Neural progenitor cell (in vitro differentiated cells): ENCODE measurements around the gene TBC1D2B. TPM values are rescaled to one million over a fixed set of nuclear protein-coding genes. Genes with fewer than 3 reads are reported as not detected.

Source experiments
- DNase-seq: peaks from one replicate; pipeline ENCODE4 v3.0.0-alpha.2; 2016; ENCODE audit warnings: low spot score
- H2AFZ ChIP-seq: fragments of 200-600 bp; sonication (generic); replicated peaks from 2 replicates; pipeline ENCODE4 v1.6.1; 2016; ENCODE audit warnings: antibody characterized with exemption
- H3F3A ChIP-seq: fragments of 200-600 bp; sonication (generic); 2 replicates; pipeline ENCODE4 v1.6.1; 2016; ENCODE audit warnings: antibody characterized with exemption, low read depth
- H3K27ac ChIP-seq: fragments of 200-600 bp; sonication (generic); 2 replicates; pipeline ENCODE4 v1.5.1; 2016; ENCODE audit warnings: mild to moderate bottlenecking
- H3K27me3 ChIP-seq: fragments of 200-600 bp; sonication (generic); 2 replicates; pipeline ENCODE4 v1.6.1; 2016; ENCODE audit warnings: mild to moderate bottlenecking, moderate library complexity
- H3K36me3 ChIP-seq: fragments of 200-600 bp; sonication (generic); 2 replicates; pipeline ENCODE4 v1.5.1; 2016
- H3K4me1 ChIP-seq: fragments of 200-600 bp; sonication (generic); 2 replicates; pipeline ENCODE4 v1.6.1; 2016; ENCODE audit warnings: mixed run types
- H3K4me2 ChIP-seq: fragments of 200-600 bp; sonication (generic); 2 replicates; pipeline ENCODE4 v1.6.1; 2016
- H3K4me3 ChIP-seq: fragments of 200-600 bp; sonication (generic); 2 replicates; pipeline ENCODE4 v1.5.1; 2016
- H3K79me2 ChIP-seq: fragments of 200-600 bp; sonication (generic); 2 replicates; pipeline ENCODE4 v1.6.1; 2016; ENCODE audit warnings: low read depth
- H3K9ac ChIP-seq: fragments of 200-600 bp; sonication (generic); 2 replicates; pipeline ENCODE4 v1.6.1; 2016
- H3K9me3 ChIP-seq: fragments of 200-600 bp; sonication (generic); 2 replicates; pipeline ENCODE4 v1.5.1; 2016; ENCODE audit warnings: low read depth
- H4K20me1 ChIP-seq: fragments of 200-600 bp; sonication (generic); 2 replicates; pipeline ENCODE4 v1.6.1; 2016; ENCODE audit warnings: low read depth
- H3K27ac Mint-ChIP-seq: 3 replicates; pipeline ENCODE4 v1.8.0; 2021; ENCODE audit warnings: mixed read lengths
- H3K27me3 Mint-ChIP-seq: 2 replicates; pipeline ENCODE4 v1.8.0; 2022; ENCODE audit warnings: low read depth, mild to moderate bottlenecking, inconsistent platforms, moderate library complexity, mixed read lengths; ENCODE audit not compliant: insufficient read depth
- H3K36me3 Mint-ChIP-seq: 3 replicates; pipeline ENCODE4 v1.8.0; 2021; ENCODE audit warnings: mixed read lengths
- H3K4me1 Mint-ChIP-seq: 3 replicates; pipeline ENCODE4 v1.8.0; 2021; ENCODE audit warnings: mixed read lengths
- H3K4me3 Mint-ChIP-seq: 3 replicates; pipeline ENCODE4 v1.8.0; 2021; ENCODE audit warnings: mild to moderate bottlenecking, moderate library complexity, mixed read lengths
- H3K9me3 Mint-ChIP-seq: 3 replicates; pipeline ENCODE4 v1.8.0; 2020; ENCODE audit warnings: mixed read lengths
- EZH2 ChIP-seq: fragments of 200-600 bp; sonication (generic); IDR thresholded peaks from 2 replicates; pipeline ENCODE4 v1.6.1; 2017; ENCODE audit warnings: antibody characterized with exemption, mild to moderate bottlenecking, moderate library complexity
- EZH2phosphoT487 ChIP-seq: fragments of 200-600 bp; sonication (generic); IDR thresholded peaks from 2 replicates; pipeline ENCODE4 v1.6.1; 2017; ENCODE audit warnings: antibody characterized with exemption
- total RNA-seq: library from RNA; depleted of rRNA; stranded (reverse); fragments of >200 nt; gene quantifications from 2 replicates; pipeline ENCODE4 v1.2.3, GENCODE V29; 2015; ENCODE audit warnings: low replicate concordance
- TF ChIP-seq, protein P1 (sequence below): fragments of 200-600 bp; sonication (generic); IDR thresholded peaks from 2 replicates; pipeline ENCODE4 v1.5.1; 2017; ENCODE audit warnings: antibody characterized with exemption, mild to moderate bottlenecking

TBC1D2B gene
- total RNA-seq, 1 donor from 2014 or later, result 11.7 TPM

DNA sequence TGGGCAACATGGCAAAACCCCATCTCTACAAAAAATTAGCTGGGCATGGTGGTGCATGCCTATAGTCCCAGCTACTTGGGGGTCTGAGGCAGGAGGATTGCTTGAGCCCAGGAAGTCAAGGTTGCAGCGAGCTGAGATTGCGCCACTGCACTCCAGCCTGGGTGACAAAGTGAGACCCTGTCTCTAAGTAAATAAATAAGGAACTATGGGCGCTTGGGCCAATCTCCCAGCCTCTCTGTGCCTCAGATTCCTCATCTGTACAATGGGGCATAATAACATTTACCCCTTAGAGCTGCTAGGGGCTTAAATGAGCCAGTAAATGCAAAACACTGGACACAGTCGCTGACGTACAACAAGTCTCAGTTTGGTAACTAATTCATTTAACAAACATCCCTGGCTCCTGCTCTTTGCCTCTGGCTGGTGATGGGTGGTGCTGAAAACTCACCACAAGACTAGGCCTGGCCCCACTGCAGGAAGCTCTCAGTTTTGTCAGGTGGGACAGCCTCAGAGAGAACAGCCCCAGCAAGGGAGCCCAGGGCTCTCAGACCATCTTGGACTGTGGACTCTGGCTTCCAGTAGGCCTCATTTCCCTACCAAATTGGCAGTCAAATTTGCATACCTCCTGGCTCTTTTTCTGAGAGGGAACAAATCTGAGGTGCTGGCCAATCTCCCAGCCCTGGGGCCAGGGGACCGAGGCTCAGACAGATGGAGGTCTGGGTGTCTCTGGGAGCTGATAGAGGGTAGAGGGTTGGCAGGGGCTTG lies 6.4 kb upstream of the TBC1D2B start:
- TF ChIP-seq, protein P1, sequence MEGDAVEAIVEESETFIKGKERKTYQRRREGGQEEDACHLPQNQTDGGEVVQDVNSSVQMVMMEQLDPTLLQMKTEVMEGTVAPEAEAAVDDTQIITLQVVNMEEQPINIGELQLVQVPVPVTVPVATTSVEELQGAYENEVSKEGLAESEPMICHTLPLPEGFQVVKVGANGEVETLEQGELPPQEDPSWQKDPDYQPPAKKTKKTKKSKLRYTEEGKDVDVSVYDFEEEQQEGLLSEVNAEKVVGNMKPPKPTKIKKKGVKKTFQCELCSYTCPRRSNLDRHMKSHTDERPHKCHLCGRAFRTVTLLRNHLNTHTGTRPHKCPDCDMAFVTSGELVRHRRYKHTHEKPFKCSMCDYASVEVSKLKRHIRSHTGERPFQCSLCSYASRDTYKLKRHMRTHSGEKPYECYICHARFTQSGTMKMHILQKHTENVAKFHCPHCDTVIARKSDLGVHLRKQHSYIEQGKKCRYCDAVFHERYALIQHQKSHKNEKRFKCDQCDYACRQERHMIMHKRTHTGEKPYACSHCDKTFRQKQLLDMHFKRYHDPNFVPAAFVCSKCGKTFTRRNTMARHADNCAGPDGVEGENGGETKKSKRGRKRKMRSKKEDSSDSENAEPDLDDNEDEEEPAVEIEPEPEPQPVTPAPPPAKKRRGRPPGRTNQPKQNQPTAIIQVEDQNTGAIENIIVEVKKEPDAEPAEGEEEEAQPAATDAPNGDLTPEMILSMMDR, result no peak
- TF ChIP-seq EZH2, result no peak
- no peak for TF ChIP-seq EZH2phosphoT487
- no peak overlapping the region for H3K4me3 Mint-ChIP-seq
- H3K4me2 ChIP-seq, result no peak overlapping the region
- no peaks in the 10 kb centered on the region for H3F3A ChIP-seq
- H3K4me1 Mint-ChIP-seq, result no peaks in the 10 kb centered on the region
- H3K27me3 Mint-ChIP-seq, result peaks cover 7% of the 10 kb centered on the region
- no peak overlapping the region for H3K9ac ChIP-seq
- H3K79me2 ChIP-seq, result no peaks in the 10 kb centered on the region
- no peaks in the 10 kb centered on the region for H3K36me3 Mint-ChIP-seq
- no peaks in the 10 kb centered on the region for H3K36me3 ChIP-seq
- no peak for DNase-seq
- no peak overlapping the region for H3K4me3 ChIP-seq
- no peak overlapping the region for H2AFZ ChIP-seq
- no peaks in the 10 kb centered on the region for H3K27me3 ChIP-seq
- H3K27ac ChIP-seq, result no peak overlapping the region
- H3K9me3 Mint-ChIP-seq, result no peaks in the 10 kb centered on the region
- no peaks in the 10 kb centered on the region for H3K9me3 ChIP-seq
- H3K4me1 ChIP-seq, result no peaks in the 10 kb centered on the region
- no peaks in the 10 kb centered on the region for H4K20me1 ChIP-seq
- no peak overlapping the region for H3K27ac Mint-ChIP-seq

DNA sequence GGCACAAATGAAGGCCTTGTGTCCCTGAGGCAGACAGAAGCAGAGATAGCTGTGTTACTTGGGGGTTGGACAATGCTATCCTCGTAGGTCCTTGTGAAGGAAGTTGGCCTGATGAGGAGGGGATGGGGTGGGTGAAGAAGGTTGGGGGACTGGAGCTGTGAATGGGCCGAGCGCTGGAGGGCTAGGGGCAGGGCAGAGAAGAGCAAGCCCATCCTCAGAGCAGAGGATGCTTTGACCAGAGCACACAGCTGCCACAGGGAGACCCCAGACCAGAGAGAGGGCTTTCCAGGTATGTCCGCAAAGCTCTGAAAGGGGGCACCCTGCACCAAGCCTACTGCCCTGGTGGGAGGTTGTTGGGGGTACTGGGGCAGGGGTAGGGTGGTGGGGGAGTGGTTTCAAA lies 5.7 kb upstream of the TBC1D2B start:
- H3K4me3 ChIP-seq, result no peak overlapping the region
- Mint-ChIP-seq H3K4me3 (peak overlapping the region; percentile 41), H3K9me3 (no peaks in the 10 kb centered on the region), H3K36me3 (no peaks in the 10 kb centered on the region), H3K4me1 (no peaks in the 10 kb centered on the region), H3K27me3 (peaks cover 7% of the 10 kb centered on the region), H3K27ac (peak overlapping the region; percentile 82)
- no peaks in the 10 kb centered on the region for H3K79me2 ChIP-seq
- no peak overlapping the region for H2AFZ ChIP-seq
- H3K36me3 ChIP-seq, result no peaks in the 10 kb centered on the region
- no peaks in the 10 kb centered on the region for H4K20me1 ChIP-seq
- H3K27me3 ChIP-seq, result no peaks in the 10 kb centered on the region
- H3F3A ChIP-seq, result no peaks in the 10 kb centered on the region
- H3K4me2 ChIP-seq, result no peak overlapping the region
- H3K9ac ChIP-seq, result no peak overlapping the region
- TF ChIP-seq EZH2 (no peak), EZH2phosphoT487 (no peak)
- TF ChIP-seq, protein P1, result no peak
- H3K4me1 ChIP-seq, result no peaks in the 10 kb centered on the region
- no peak for DNase-seq
- H3K9me3 ChIP-seq, result no peaks in the 10 kb centered on the region
- no peak overlapping the region for H3K27ac ChIP-seq

DNA sequence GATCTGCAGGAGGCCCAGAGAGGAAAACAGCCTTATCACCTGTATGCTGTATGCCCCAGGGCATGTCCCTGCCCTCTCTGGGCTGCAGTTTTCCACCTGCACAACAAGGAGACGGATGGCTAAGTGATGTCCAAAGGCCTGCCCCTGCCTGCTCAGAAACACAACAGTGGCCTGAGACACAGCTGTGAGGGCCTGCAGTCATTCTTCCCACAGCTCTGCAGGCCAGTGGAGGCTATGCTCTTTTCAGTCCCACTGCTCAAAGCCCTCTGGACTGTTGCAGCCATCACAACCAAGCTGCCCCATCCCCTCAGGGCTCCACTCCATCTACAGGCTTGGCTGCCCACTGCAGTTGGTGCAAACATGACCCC lies 5.2 kb upstream of the TBC1D2B start:
- H3K4me1 ChIP-seq, result no peaks in the 10 kb centered on the region

More for the DNA sequence above, 5.2 kb upstream of the TBC1D2B start:
- H3K36me3 Mint-ChIP-seq, result no peaks in the 10 kb centered on the region
- H3K27ac Mint-ChIP-seq, result no peak overlapping the region
- no peak overlapping the region for H3K4me2 ChIP-seq
- H3K27me3 ChIP-seq, result no peaks in the 10 kb centered on the region
- no peaks in the 10 kb centered on the region for H3F3A ChIP-seq
- no peaks in the 10 kb centered on the region for H4K20me1 ChIP-seq
- no peak for DNase-seq
- no peaks in the 10 kb centered on the region for H3K9me3 Mint-ChIP-seq
- no peaks in the 10 kb centered on the region for H3K4me1 Mint-ChIP-seq
- H3K27ac ChIP-seq, result no peak overlapping the region
- no peak overlapping the region for H3K4me3 ChIP-seq
- H2AFZ ChIP-seq, result no peak overlapping the region
- no peaks in the 10 kb centered on the region for H3K9me3 ChIP-seq
- no peaks in the 10 kb centered on the region for H3K36me3 ChIP-seq
- no peaks in the 10 kb centered on the region for H3K79me2 ChIP-seq
- H3K9ac ChIP-seq, result no peak overlapping the region
- TF ChIP-seq EZH2 (no peak), EZH2phosphoT487 (no peak)
- TF ChIP-seq, protein P1, result no peak
- peaks cover 7% of the 10 kb centered on the region for H3K27me3 Mint-ChIP-seq
- H3K4me3 Mint-ChIP-seq, result no peak overlapping the region
